Hepatic stellate cell (primary cell): ENCODE results near the gene REG1B.
"Not testable (repeated sequence)": the region's sequence is repeated elsewhere in the genome, so short reads cannot be mapped to it uniquely, and the experiment has no call there.

ENCODE experiments used
- DNase-seq: peaks from one replicate; pipeline ENCODE4 v3.0.0; 2011; ENCODE audit warnings: low spot score

The REG1B gene

GRCh38 chr2:79084495-79085135 is 3.2 kb downstream of the REG1B start:
- no peak for DNase-seq

GRCh38 chr2:79083597-79084251 is 4.1 kb downstream of the REG1B start:
- no peak for DNase-seq

GRCh38 chr2:79082987-79083386 is 4.8 kb downstream of the REG1B start:
- no peak for DNase-seq

GRCh38 chr2:79071078-79071477 is 16.7 kb downstream of the REG1B start:
- DNase-seq: no peak

- DNase-seq: no peak
These were observed 22.6 kb downstream of the REG1B start for GRCh38 chr2:79065201-79065600.

- not testable (repeated sequence) for DNase-seq
These were observed 33.0 kb downstream of the REG1B start for GRCh38 chr2:79054769-79055168.

GRCh38 chr2:79053486-79053885 is 34.3 kb downstream of the REG1B start:
- DNase-seq: not testable (repeated sequence)

- no peak for DNase-seq
These were observed 46.8 kb downstream of the REG1B start for GRCh38 chr2:79041032-79041448.

GRCh38 chr2:79039944-79040343 is 47.8 kb downstream of the REG1B start:
- no peak for DNase-seq
